ENCODE data around the gene PRM3.

Gene PRM3

GRCh38 chr16:11277607-11278337 is 4.3 kb upstream of the PRM3 start:
- Mint-ChIP-seq H3K4me1 (no peaks in the 10 kb centered on the region), H3K27ac (no peak overlapping the region), H3K4me3 (no peak overlapping the region), H3K9me3 (no peaks in the 10 kb centered on the region), H3K36me3 (no peaks in the 10 kb centered on the region)
- no peak for DNase-seq (ENCODE audit: low spot score in 2 of 2)
- ATAC-seq = no peak

GRCh38 chr16:11276896-11277593 is 3.6 kb upstream of the PRM3 start:
- no peak for DNase-seq (ENCODE audit: low spot score in 2 of 2)
- Mint-ChIP-seq H3K9me3 (no peaks in the 10 kb centered on the region), H3K27ac (no peak overlapping the region), H3K36me3 (no peaks in the 10 kb centered on the region), H3K4me1 (no peaks in the 10 kb centered on the region), H3K4me3 (no peak overlapping the region)
- no peak for ATAC-seq

- no peak for DNase-seq (ENCODE audit: low spot score in 2 of 2)
- no peaks in the 10 kb centered on the region for H3K9me3 Mint-ChIP-seq
- H3K36me3 Mint-ChIP-seq = no peaks in the 10 kb centered on the region
- no peak within 1 kb of the TSS for H3K4me3 Mint-ChIP-seq
- ATAC-seq = no peak
- H3K27ac Mint-ChIP-seq = no peak within 1 kb of the TSS
- H3K4me1 Mint-ChIP-seq = no peaks in the 10 kb centered on the region
Observed at GRCh38 chr16:11276143-11276895, 2.9 kb upstream of the PRM3 start, which contains the start of gene PRM2. PRM2 (minus strand) TSS chr16:11276480; CDS start chr16:11276370, 110 bp downstream.

- Mint-ChIP-seq H3K9me3 (no peaks in the 10 kb centered on the region), H3K4me3 (no peak overlapping the region), H3K4me1 (no peaks in the 10 kb centered on the region), H3K27ac (no peak overlapping the region), H3K36me3 (no peaks in the 10 kb centered on the region)
- ATAC-seq (no peak), DNase-seq (ENCODE audit: low spot score in 2 of 2) (no peak)
Observed at GRCh38 chr16:11274964-11275363, 1.5 kb upstream of the PRM3 start.

- H3K4me3 Mint-ChIP-seq = no peak overlapping the region
Observed at GRCh38 chr16:11273721-11274324, 394 bp upstream of the PRM3 start.

GRCh38 chr16:11272484-11272883 is 945 bp downstream of the PRM3 start:
- no peak for ATAC-seq

More at GRCh38 chr16:11273721-11274324, 394 bp upstream of the PRM3 start:
- DNase-seq (ENCODE audit: low spot score in 2 of 2) (no peak), ATAC-seq (no peak)
- H3K4me1 Mint-ChIP-seq = no peaks in the 10 kb centered on the region
- H3K27ac Mint-ChIP-seq = no peak overlapping the region
- no peaks in the 10 kb centered on the region for H3K36me3 Mint-ChIP-seq
- H3K9me3 Mint-ChIP-seq = no peaks in the 10 kb centered on the region

GRCh38 chr16:11271610-11272009 is 1.8 kb downstream of the PRM3 start:
- Mint-ChIP-seq H3K36me3 (no peaks in the 10 kb centered on the region), H3K4me3 (no peak overlapping the region), H3K27ac (no peak overlapping the region), H3K9me3 (no peaks in the 10 kb centered on the region), H3K4me1 (no peaks in the 10 kb centered on the region)
- DNase-seq (ENCODE audit: low spot score in 2 of 2) (no peak), ATAC-seq (no peak)

More at GRCh38 chr16:11272484-11272883, 945 bp downstream of the PRM3 start:
- Mint-ChIP-seq H3K27ac (no peak overlapping the region), H3K4me1 (no peaks in the 10 kb centered on the region), H3K36me3 (no peaks in the 10 kb centered on the region), H3K4me3 (no peak overlapping the region), H3K9me3 (no peaks in the 10 kb centered on the region)
- no peak for DNase-seq (ENCODE audit: low spot score in 2 of 2)

GRCh38 chr16:11270602-11271162 is 2.7 kb downstream of the PRM3 start:
- Mint-ChIP-seq H3K4me3 (no peak overlapping the region), H3K4me1 (no peaks in the 10 kb centered on the region), H3K9me3 (no peaks in the 10 kb centered on the region), H3K36me3 (no peaks in the 10 kb centered on the region), H3K27ac (no peak overlapping the region)
- no peak for ATAC-seq
- DNase-seq (ENCODE audit: low spot score in 2 of 2) = no peak

- Mint-ChIP-seq H3K27ac (no peak within 1 kb of the TSS), H3K4me3 (no peak within 1 kb of the TSS), H3K9me3 (no peaks in the 10 kb centered on the region), H3K4me1 (peaks cover 8% of the 10 kb centered on the region), H3K36me3 (no peaks in the 10 kb centered on the region)
- DNase-seq (ENCODE audit: low spot score in 2 of 2) (no peak), ATAC-seq (no peak)
Observed at GRCh38 chr16:11268921-11269375, 4.5 kb downstream of the PRM3 start, which contains the start of gene TNP2. TNP2 (minus strand) TSS chr16:11269325; CDS start chr16:11269262, 63 bp downstream.

GRCh38 chr16:11265124-11265523 is 8.3 kb downstream of the PRM3 start:
- Mint-ChIP-seq H3K27ac (no peak overlapping the region), H3K4me1 (peaks cover 23% of the 10 kb centered on the region), H3K36me3 (peaks cover 4% of the 10 kb centered on the region), H3K4me3 (no peak overlapping the region), H3K9me3 (no peaks in the 10 kb centered on the region)
- DNase-seq (ENCODE audit: low spot score in 2 of 2) (no peak), ATAC-seq (no peak)

- H3K9me3 Mint-ChIP-seq = no peaks in the 10 kb centered on the region
- peak overlapping the region; percentile 53 for H3K27ac Mint-ChIP-seq
- peaks cover 4% of the 10 kb centered on the region for H3K36me3 Mint-ChIP-seq
- ATAC-seq (peak; percentile 17), DNase-seq (ENCODE audit: low spot score in 2 of 2) (no peak)
- peaks cover 26% of the 10 kb centered on the region for H3K4me1 Mint-ChIP-seq
- H3K4me3 Mint-ChIP-seq = peak overlapping the region; percentile 30
Observed at GRCh38 chr16:11264155-11264832, 9.1 kb downstream of the PRM3 start.

- H3K4me1 Mint-ChIP-seq = peaks cover 32% of the 10 kb centered on the region
- DNase-seq (ENCODE audit: low spot score in 2 of 2) = peak in 1 of 2 donors; percentile 81
- peak overlapping the region; percentile 30 for H3K4me3 Mint-ChIP-seq
- peaks cover 4% of the 10 kb centered on the region for H3K36me3 Mint-ChIP-seq
- H3K9me3 Mint-ChIP-seq = no peaks in the 10 kb centered on the region
- peak overlapping the region; percentile 53 for H3K27ac Mint-ChIP-seq
- ATAC-seq = peak; percentile 92
Observed at GRCh38 chr16:11263737-11264136, 9.7 kb downstream of the PRM3 start.

GRCh38 chr16:11262915-11263314 is 10.5 kb downstream of the PRM3 start:
- Mint-ChIP-seq H3K36me3 (peaks cover 4% of the 10 kb centered on the region), H3K4me3 (no peak overlapping the region), H3K4me1 (peaks cover 40% of the 10 kb centered on the region), H3K27ac (no peak overlapping the region), H3K9me3 (no peaks in the 10 kb centered on the region)
- ATAC-seq = no peak
- DNase-seq (ENCODE audit: low spot score in 2 of 2) = no peak

- Mint-ChIP-seq H3K4me3 (no peak overlapping the region), H3K27ac (no peak overlapping the region), H3K9me3 (no peaks in the 10 kb centered on the region), H3K36me3 (peaks cover 23% of the 10 kb centered on the region), H3K4me1 (peaks cover 49% of the 10 kb centered on the region)
- ATAC-seq (no peak), DNase-seq (ENCODE audit: low spot score in 2 of 2) (no peak)
Observed at GRCh38 chr16:11260596-11260966, 12.8 kb downstream of the PRM3 start.

All from stimulated activated effector memory CD8-positive, alpha-beta T cell treated with anti-CD3 and anti-CD28 coated beads, Interleukin-12 subunit alpha, Interleukin-12 subunit beta, amount 100 ng/mL, for 72 hours (primary cell).